LoVo (cell line): ENCODE results near the gene PPIC.

ENCODE experiments used
- DNase-seq: peaks from one replicate; pipeline ENCODE4 v3.0.0-alpha.2; 2016; ENCODE audit warnings: low spot score

The PPIC gene

DNA sequence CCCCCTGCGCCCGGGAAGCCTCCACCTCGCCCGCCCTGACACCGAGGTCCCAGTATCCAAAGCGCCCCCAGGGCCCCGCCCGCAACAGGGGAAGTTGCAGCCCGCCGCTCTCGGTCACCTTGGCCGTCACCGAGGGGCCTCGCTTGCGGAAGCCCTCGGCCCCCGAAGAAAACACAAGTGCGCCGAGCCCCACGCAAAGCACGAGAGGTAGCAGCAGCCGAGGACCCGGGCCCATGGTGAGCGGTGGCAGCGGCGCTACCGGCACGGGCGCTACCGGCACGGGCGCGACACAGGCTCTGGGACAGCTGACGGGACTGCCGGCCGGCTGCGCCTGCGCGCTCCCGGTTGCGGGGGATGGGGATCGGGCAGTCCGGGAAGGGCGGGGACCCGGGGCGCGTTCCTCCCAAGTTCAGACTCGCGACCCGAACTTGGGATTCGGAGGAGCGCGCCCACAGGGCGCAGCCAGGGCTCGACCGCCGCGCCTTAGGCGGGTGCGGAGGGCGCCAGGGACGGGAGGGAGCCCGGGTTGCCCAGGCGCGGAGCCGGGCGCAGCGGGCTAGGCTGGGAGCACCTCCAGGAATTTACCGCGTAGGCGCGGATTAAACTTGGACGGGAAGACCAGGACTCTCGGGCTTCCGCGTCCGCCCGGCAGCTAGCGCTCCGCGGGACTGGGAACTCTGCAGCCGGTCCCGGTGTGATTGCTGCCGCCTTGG lies at the start of gene PPIC:
Gene PPIC, minus strand, starts transcription at position 335 of the 713 bp plus-strand sequence. Its CDS starts 100 bp downstream, at position 235.
- DNase-seq = peak; percentile 87

- DNase-seq = no peak
Observed at GRCh38 chr5:123085638-123086286, 49.2 kb upstream of the PPIC start.

DNA sequence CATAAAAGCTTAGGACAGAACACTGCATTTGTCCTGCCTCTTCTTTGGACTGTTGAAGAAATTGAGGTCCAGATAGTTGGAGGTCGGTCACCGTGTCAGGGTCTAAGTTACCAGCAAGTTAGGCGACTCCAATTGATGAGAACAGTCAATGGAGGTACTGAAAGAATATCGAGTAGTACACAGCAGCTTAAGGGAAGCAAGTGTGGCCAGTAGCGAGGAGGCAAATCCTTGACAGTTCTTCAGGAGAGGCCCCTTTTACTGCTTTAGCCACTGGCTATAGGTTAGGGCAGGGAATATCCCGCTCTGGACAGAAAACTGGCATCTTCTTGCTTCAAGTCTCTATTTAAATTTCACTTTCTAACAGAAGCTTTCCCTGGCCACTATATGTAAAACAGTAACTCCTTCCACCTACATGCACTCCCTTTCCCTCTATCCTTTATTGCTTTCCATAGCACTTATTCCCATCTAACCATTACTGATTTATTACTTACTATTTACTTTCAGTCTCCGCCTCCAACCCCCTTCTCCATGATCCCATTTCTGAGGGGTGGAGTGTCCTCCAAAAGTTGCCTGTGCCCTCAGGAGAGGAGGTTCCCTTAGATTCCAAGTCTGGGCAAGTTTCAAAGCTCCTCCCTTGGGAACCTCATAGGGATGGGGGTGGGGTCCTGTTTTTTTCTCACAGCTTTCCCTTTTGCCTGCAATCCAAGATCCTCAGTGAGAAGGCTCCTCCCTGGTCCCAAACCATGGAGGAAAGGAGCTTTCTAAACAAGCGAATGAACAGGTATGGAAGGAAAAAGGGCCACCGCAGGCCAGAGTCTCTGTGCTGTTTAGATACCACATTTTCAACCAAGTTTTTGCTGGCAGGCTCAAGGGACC lies 48.4 kb upstream of the PPIC start:
- no peak for DNase-seq

- DNase-seq = no peak
Observed at GRCh38 chr5:123083298-123083697, 46.8 kb upstream of the PPIC start.

DNA sequence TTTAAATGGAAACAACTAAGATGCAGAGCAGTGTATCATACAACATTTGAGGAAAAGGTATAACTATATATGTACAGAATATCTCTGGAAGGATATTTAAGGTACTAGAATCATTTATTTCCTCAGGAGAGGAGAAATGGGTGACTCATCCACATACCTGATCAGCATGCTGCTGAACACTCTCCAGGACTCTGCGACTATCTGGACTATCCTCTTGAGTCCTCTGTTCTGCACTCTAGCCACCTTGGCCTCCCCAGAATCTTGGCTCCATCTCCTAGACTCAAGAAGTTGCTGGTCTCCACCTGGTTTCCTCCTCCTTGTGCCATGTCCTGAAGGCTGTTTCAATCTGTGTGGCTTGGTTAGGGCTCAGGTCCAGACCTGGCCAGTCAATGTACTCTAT lies 43.7 kb upstream of the PPIC start:
- DNase-seq = no peak

GRCh38 chr5:123075521-123076163 lies 39.1 kb upstream of the PPIC start:
- DNase-seq = no peak

GRCh38 chr5:123068368-123068938 lies 31.9 kb upstream of the PPIC start:
- no peak for DNase-seq

DNA sequence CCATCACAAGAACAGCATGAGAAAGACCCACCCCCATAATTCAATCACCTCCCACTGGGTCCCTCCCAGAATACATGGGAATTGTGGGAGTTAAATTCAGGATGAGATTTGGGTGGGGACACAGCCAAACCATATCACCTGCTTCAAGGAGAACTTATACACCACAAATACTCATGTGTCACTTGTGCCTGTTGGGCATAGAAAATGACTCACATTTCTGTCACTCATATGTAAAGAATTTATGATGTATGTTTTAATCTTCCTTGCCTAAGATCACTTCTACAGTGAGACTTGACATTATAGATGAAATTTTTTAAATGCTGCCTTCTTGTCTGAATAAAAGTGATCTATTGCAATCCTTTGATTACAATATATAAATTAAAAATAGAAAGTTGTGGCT lies 29.5 kb upstream of the PPIC start:
- no peak for DNase-seq

DNA sequence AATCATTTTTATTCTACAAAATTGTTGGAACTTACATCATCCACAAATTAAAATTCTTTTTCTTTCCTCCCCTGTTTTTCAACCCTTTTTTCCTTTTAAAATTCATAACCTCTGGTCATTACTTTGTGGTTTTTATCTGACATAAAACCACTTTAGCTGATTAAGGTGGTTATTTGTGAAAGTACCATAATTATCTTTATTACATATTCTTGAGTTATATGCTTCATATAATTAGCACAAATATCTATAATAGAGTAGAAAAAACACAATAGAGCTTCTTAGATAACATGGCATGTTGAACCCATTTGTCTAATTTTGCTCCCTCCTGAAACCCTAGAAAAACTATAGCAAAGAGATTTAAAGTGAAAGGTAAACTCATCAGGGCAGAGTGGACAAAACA lies 22.9 kb upstream of the PPIC start:
- DNase-seq = no peak

- DNase-seq = no peak
Observed at GRCh38 chr5:123051206-123051605, 14.7 kb upstream of the PPIC start.

GRCh38 chr5:123047706-123048105 lies 11.2 kb upstream of the PPIC start:
- DNase-seq = no peak

GRCh38 chr5:123046222-123046621 lies 9.7 kb upstream of the PPIC start:
- no peak for DNase-seq

GRCh38 chr5:123044926-123045617 lies 8.5 kb upstream of the PPIC start:
- DNase-seq = no peak

- no peak for DNase-seq
Observed at GRCh38 chr5:123039673-123040072, 3.1 kb upstream of the PPIC start.

GRCh38 chr5:123037104-123037418 lies 536 bp upstream of the PPIC start:
- no peak for DNase-seq

- DNase-seq = peak; percentile 45
Observed at GRCh38 chr5:123035918-123036390, 571 bp downstream of the PPIC start.

GRCh38 chr5:123035360-123035917 lies 1.1 kb downstream of the PPIC start:
- DNase-seq = no peak

- no peak for DNase-seq
Observed at GRCh38 chr5:123033157-123033671, 3.3 kb downstream of the PPIC start.

DNA sequence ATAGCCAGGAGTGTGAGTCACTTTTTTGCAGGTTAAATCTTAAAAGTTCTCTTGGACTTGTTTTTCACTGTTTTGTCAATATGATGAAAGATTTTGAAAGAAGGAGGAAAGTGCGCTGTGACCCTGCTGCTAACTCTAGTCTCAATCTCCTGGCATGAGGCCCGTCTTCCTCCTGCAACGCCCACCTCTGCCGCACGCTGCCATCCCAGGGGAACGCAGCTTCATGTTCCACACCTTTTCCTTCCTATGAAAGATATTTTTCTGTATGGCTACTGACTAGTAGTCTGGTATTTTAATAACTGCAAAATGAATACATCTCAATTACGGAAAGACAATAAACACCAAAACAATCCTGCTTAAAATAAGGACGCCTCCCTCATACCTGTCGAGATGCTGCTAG lies 8.3 kb downstream of the PPIC start:
- DNase-seq = no peak

DNA sequence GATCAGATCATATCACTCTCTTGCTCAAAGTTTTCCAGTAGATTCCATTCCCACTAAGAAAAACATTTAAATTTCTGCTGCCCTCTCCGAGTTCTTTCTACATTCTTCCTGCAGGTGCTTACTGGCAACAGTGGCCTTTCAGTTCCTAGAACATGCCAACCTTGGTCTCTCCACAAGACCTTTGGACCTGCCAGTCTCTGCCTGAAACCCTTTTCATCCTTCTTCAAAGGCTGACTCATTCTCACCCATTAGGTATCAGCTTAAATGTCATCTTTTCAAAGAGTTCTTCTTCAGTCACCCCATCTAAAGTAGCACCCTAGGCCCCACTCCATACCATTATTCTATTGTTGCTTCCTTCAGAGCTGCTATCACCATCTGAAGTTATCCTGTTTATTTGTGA lies 21.8 kb downstream of the PPIC start:
- DNase-seq = peak; percentile 2

DNA sequence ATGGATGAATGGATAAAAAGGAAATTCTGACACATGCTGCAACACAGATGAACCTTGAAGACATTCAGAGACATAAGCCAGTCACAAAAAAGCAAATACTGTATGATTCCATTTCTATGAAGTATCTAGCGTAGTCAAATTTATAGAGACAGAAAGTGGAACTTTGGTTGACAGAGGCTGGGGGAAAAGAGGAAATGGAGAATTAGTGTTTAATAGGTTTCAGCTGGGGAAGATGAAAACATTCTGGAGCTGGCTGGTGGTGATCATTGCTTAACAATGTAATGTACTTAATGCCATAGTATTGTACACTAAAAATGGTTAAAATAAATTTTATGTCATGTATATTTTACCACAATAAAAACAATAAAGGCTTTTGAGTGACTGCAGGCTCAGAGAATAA lies 24.2 kb downstream of the PPIC start:
- no peak for DNase-seq
